NT2/D1 (cell line): ENCODE results near the gene CCS.

Source experiments
- SUZ12 ChIP-seq: IDR thresholded peaks from 2 replicates; pipeline ENCODE4 v1.6.1; 2011; ENCODE audit not compliant: insufficient read length, insufficient read depth; ENCODE audit errors: extremely low read depth
- YY1 ChIP-seq: IDR thresholded peaks from 2 replicates; pipeline ENCODE4 v1.6.1; 2011; ENCODE audit not compliant: insufficient read length, insufficient read depth
- ZNF274 ChIP-seq: IDR thresholded peaks from 2 replicates; pipeline ENCODE4 v1.6.1; 2011; ENCODE audit warnings: mild to moderate bottlenecking, low read depth, low read length

GRCh38 chr11:66616379-66617154 lies 23.6 kb downstream of the CCS start, which contains the start of gene RBM14:
- TF ChIP-seq SUZ12 (no peak), ZNF274 (no peak), YY1 (peak; percentile 27)
